ENCODE data around the gene HRG.
"Not testable (repeated sequence)": the region's sequence is repeated elsewhere in the genome, so short reads cannot be mapped to it uniquely, and the experiment has no call there.

HRG gene

DNA sequence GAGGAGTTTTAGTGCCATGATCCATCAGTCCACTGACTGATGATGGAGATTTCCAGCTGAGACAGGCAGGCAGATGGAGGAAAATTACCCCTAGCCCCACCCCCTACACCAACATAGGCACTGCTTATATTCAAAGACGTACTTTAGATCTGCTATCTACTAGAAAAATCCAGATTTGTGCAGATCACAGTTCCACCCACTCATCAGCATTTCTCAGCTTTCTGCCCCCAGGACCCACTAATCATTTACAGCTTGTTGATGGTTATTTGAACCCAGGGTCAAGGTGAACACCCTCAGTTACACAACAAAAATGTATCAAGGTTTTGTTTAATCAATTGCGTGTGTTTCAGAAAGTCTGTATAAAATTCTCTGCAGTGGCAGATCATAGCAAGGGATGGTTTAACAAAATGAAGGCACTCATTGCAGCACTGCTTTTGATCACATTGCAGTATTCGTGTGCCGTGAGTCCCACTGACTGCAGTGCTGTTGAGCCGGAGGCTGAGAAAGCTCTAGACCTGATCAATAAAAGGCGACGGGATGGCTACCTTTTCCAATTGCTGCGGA is at the start of gene HRG:
HRG (plus strand) TSS at position 390 of the 564 bp plus-strand sequence; CDS start at position 408, 18 bp downstream.
- no peak for DNase-seq (ENCODE audit: low spot score)

GRCh38 chr3:186616299-186616617 is 49.6 kb upstream of the HRG start:
- no peak for DNase-seq (ENCODE audit: low spot score)

GRCh38 chr3:186617036-186617946 is 48.5 kb upstream of the HRG start:
- DNase-seq (ENCODE audit: low spot score): peak; percentile 95

DNA sequence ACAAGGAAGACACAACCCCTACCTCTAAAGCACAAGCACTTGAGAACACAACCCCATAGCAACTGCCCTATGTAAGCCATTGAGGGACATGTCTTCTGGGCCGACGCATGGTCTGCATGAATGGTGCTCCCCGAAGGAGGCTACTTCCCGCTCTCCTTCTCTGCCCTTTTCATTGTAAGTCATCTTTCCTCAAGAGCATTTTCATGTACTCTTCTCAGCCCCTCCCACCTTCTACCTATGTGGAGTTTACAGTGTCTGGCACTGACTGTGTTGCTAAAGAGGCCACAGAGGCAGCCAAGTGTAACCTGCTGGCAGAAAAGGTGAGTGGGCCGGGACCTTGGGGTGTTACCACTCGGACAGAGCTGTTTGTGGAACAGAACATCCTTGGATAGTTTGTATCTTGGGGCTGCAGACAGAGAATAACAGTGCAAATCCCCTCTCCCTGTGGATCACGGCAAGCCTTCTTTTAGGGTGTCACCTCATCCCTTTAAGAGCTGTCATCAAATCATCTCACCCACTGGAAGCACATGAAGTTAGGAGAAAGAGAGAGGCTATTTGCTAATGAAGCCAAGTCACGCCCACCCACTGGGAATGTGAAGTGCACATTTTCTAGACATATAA is 47.4 kb upstream of the HRG start:
- no peak for DNase-seq (ENCODE audit: low spot score)

DNA sequence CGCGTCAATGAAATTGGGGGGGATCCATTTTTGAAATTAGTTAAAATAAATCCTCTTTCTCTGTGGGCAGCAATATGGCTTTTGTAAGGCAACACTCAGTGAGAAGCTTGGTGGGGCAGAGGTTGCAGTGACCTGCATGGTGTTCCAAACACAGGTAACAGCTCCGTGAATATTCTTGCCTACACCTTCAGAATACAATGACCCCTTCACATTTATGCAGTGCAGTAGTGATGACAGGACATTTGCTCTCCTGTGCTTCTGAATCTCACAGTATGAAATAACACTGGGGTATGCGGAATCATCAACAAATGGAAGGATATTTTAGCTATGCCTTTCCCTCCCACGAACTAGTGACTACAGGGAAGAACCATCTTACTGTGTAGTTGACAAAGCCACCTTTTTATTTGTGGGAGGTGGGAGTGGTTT is 46.0 kb upstream of the HRG start:
- DNase-seq (ENCODE audit: low spot score): no peak

- DNase-seq (ENCODE audit: low spot score): no peak
These were observed 45.4 kb upstream of the HRG start for GRCh38 chr3:186620213-186621092.

DNA sequence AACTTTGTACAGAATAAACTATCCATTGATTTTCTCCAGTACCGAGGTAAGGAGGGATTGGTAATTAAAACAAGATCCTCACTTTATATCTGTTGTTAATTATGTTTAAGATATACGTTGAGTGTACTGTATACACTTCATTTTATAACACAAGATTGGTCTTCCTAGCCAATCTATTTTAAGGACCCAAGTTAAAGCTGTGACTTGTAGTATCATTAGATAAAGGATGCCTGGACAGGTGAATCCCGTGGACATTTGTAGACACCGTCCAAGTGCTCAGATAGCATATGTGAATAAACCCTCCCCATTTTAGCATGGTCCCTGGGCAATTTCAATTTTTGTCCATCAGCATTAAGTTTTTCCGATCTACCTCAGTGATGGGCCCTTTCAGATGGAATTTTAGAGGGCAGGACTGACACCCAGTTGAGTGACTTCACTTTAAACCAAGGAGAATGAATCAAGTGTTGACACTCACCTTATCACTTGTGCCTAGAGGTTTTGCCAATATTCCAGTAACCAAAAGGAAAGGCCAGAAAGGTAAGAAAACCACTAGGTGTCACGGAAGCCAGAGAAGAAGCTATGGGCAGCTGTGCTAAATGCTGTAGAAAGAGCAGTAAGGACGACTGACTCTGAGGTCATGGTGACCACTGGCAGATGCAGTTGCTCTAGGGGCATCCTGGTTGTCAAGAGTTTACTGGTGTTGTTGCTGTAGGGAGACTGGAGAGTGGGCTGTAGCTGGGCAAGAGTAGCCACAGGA is 43.7 kb upstream of the HRG start:
- DNase-seq (ENCODE audit: low spot score): no peak

GRCh38 chr3:186622651-186623310 is 43.0 kb upstream of the HRG start:
- no peak for DNase-seq (ENCODE audit: low spot score)

DNA sequence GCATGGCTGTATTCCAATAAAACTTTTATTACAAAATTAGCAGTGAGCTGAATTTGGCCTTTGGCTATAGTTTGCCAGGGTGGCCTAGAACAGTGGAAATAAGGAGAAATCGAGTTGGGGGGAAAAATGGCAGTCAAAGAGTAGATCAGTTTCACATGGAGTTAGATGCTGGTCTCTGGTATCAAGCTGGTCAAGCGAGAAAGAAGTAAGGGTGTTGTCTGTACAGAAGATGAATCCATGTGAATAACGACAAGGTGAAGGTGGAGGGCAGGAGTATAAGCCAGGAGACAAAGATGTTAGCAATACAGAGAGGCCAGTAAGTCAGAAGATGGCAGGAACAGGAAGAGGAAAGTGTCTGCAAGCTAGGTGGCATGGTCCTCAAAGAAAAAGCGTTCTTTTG is 41.2 kb upstream of the HRG start:
- DNase-seq (ENCODE audit: low spot score): no peak

DNA sequence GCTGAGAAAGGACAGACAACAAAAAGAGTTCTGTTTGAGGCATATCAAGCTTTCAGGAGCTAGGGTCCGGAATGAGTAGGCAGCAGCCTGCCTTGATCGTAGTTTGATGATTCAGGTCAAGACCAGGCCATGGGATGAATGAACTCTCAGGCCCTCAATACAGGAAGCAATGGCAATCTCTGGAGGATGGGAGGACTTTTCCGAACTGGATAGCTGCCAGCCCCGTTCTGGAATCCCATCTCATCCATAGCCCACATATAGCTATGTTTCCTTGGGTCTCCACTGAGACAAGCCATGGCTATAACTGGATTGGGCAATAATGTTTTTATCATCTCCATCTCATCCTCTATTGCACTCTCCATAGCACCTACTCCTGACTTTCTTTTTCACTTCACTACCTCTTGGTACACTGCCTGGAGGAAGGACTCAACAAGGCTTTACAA is 40.2 kb upstream of the HRG start:
- DNase-seq (ENCODE audit: low spot score): no peak

DNA sequence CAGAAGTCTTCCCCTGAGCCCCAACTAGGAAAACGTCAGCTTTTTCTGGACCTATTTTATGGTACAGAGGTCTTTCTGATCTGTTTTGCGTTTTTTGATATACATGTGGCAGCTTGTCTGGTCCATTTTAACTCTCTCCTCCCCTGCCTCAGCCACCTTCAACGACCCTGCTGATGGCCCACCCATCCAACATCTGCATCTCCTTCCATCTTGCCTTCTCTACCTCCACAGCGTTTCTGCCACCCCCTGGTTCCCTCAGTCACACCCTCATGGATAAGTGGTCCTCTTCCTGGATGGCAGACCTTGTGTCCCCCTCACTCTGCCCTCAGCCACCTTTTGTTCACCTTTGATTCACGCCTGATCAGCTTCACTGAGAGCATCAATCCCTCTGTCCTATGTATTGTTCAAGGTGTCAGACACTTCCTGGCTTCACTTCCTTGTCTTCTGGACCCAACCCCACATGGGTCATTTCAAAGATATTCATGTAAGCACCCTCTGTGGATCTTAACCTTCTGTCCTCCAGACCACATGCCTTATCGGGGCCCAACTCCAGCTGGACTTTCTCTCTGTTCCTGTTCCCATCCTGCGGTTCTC is 39.5 kb upstream of the HRG start:
- no peak for DNase-seq (ENCODE audit: low spot score)

- DNase-seq (ENCODE audit: low spot score): no peak
These were observed 37.9 kb upstream of the HRG start for GRCh38 chr3:186627852-186628414.

- no peak for DNase-seq (ENCODE audit: low spot score)
These were observed 37.1 kb upstream of the HRG start for GRCh38 chr3:186628756-186629155.

DNA sequence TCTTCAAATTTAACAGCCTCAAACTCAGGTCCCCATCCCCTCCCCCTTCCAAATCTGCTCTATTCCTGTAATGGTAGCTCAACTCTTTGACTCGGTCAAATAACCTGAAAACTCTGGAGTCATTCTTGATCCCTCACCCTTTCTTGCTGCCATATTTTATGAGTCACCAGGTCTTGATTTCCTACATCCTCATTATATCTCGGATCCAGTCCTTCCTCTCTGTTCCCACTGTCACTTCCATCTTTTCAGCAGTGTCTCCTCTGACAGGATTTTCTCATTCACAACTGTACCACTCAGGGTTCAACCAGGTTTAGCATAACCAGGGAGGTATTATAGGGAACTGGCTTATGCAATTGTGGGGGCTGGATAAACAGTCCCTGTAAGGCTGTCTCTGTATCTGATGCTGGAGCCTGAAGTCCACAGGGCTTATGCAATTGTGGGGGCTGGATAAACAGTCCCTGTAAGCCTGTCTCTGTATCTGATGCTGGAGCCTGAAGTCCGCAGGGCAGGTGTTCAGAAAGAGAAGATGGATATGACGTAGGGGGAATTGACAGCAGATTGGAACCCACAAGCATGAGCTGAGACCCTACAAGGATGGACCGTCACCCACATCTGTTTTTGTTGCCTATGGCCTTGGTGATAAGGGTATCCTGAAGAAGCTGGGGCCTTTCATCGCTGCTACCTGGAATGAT is 34.7 kb upstream of the HRG start:
- no peak for DNase-seq (ENCODE audit: low spot score)

DNA sequence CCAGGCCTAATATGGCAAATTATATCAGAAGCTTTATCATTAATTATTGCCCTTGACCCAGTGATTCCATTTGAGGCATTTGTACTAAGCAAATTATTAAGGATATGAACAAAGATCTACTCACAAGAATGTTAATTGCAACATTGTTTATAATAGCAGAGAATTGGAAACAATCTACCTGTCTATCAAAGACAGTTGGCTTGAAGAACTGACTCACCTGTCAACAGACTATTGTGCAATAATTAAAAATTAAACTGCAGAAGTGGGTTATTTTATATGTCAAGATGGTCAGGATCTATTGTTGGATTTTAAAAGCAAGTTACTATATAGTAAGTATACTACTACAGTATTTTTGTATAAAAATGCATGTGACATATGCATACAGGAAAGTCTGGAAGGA is 32.3 kb upstream of the HRG start:
- DNase-seq (ENCODE audit: low spot score): no peak

DNA sequence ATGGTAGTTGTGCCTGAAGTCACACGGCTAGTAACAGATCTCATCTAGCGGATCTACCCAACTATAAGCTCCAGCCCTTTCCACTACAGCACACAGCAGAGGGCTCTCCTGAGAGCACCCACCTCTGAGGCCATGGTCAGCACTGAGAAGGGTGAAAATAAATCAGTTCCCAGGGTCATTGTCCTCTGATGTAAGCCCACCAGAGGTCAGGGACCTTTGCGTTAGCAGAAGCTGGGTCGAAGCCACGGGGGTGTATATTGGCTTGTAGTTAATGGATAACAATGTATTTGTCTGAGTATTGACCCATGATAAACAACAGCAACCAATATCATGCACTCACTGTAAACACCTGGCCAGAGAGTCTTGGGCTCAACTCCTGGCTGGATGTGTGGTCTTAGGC is 31.6 kb upstream of the HRG start:
- not testable (repeated sequence) for DNase-seq (ENCODE audit: low spot score)

GRCh38 chr3:186635532-186635931 is 30.3 kb upstream of the HRG start:
- no peak for DNase-seq (ENCODE audit: low spot score)

- no peak for DNase-seq (ENCODE audit: low spot score)
These were observed 29.3 kb upstream of the HRG start for GRCh38 chr3:186636536-186636935.

GRCh38 chr3:186637686-186638085 is 28.1 kb upstream of the HRG start:
- DNase-seq (ENCODE audit: low spot score): no peak

DNA sequence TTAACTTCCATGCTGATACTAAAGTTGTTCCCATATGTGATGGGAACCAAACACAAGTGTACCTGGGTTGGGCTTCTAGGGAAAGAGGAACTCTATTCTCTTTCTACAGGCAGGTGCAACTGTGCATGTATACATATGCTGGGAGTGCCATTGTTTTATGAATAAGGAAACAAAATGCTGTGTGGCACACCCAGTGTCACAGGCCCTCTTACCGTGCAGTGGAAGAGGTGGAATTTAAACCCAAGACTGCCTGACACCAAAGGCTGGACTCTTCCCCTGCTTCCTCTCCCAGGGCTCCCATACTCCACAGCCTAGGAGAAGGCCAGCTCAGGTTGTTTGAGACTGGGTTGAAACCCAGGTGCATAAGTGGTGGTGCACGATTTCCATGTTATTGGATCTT is 27.6 kb upstream of the HRG start:
- DNase-seq (ENCODE audit: low spot score): no peak
